Measurements from ENCODE around the gene VSIG4. TPM values are rescaled to one million over a fixed set of nuclear protein-coding genes. Genes with fewer than 3 reads are reported as not detected.

VSIG4 gene
- total and polyA plus RNA-seq, 2 donors from 2014 or later, result 15.9 to 80.0 TPM

DNA sequence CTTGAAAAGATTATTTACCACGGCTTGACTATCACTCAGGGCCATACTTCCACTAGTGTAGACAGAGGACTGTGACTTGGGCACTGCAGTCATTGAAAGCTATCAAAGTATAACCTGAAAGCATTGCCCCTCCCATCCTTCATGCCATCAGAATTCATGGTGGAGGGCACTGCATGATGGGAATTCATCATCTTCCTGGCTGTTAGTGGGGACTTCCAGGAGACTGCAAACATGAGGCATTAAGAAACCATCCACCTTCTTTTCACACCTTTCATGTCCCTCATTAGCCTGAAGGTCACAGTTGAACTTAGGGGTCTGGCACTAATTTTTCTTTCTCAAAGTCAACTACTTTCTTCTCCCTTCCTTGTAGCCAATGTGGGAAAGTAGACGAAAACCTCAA, 25.8 kb downstream of the VSIG4 start:
- no peaks in the 10 kb centered on the region for H3K4me1 ChIP-seq (ENCODE audit: control insufficient read depth in 2 of 3, insufficient read depth in 2 of 3, low read depth in 1 of 3, low read length in 3 of 3)
- no peak for DNase-seq
- H3K27ac ChIP-seq (ENCODE audit: low read depth in 2 of 2, low read length in 2 of 2), result no peak overlapping the region
- no peaks in the 10 kb centered on the region for H3K9me3 ChIP-seq (ENCODE audit: control insufficient read depth in 2 of 3, insufficient read depth in 1 of 3, low read length in 3 of 3)
- H3K27me3 ChIP-seq (ENCODE audit: control insufficient read depth, insufficient read depth, low read length), result no peaks in the 10 kb centered on the region
- H3K36me3 ChIP-seq (ENCODE audit: control insufficient read depth in 2 of 3, insufficient read depth in 3 of 3, low read length in 3 of 3), result no peaks in the 10 kb centered on the region
- H3K9ac ChIP-seq (ENCODE audit: low read length in 3 of 3), result no peak overlapping the region
- TF ChIP-seq, protein P1, sequence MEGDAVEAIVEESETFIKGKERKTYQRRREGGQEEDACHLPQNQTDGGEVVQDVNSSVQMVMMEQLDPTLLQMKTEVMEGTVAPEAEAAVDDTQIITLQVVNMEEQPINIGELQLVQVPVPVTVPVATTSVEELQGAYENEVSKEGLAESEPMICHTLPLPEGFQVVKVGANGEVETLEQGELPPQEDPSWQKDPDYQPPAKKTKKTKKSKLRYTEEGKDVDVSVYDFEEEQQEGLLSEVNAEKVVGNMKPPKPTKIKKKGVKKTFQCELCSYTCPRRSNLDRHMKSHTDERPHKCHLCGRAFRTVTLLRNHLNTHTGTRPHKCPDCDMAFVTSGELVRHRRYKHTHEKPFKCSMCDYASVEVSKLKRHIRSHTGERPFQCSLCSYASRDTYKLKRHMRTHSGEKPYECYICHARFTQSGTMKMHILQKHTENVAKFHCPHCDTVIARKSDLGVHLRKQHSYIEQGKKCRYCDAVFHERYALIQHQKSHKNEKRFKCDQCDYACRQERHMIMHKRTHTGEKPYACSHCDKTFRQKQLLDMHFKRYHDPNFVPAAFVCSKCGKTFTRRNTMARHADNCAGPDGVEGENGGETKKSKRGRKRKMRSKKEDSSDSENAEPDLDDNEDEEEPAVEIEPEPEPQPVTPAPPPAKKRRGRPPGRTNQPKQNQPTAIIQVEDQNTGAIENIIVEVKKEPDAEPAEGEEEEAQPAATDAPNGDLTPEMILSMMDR (IDR thresholded peaks at IDR 0.05; ENCODE audit: borderline replicate concordance, extremely low read depth, insufficient read depth), result no peak
- no peak for FAIRE-seq
- no peak overlapping the region for H3K4me3 ChIP-seq (ENCODE audit: low read length in 3 of 3)
- intact Hi-C loops (cut with DNase I), result no loop called here

DNA sequence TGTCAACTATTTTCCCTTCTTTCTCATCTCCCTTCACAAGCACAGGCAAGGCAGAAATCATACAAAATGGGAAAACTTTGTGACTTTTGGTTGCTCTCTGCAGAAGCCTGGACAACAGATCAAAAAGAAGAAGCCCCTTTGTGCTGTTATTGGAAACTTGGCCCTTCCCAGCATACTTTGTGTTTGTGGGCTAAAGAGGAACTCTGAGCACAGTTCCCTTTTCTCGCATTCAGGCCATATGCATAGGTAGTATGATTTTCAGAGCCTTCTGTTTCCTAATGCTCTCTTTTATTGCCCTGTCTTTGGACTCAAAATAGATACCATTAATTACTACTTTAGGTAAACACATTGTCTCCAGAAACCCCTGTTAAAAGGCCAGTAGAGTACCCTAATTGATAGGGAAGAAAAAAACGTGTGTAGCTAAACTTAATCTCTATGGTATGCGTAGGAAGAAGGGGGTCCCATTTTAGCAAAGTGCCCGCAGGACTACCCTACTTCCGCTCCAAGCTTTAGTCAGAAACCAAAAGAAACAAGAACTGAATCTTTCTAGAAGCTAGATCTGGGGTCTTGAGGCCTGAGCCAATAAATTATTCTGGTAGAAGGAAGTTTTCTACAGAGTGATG, 26.6 kb downstream of the VSIG4 start:
- intact Hi-C loops (cut with DNase I), result no loop called here
- DNase-seq (no peak), FAIRE-seq (no peak)
- Histone ChIP-seq H3K27ac (ENCODE audit: low read depth in 2 of 2, low read length in 2 of 2) (no peak overlapping the region), H3K36me3 (ENCODE audit: control insufficient read depth in 2 of 3, insufficient read depth in 3 of 3, low read length in 3 of 3) (no peaks in the 10 kb centered on the region), H3K9ac (ENCODE audit: low read length in 3 of 3) (no peak overlapping the region), H3K4me3 (ENCODE audit: low read length in 3 of 3) (no peak overlapping the region), H3K9me3 (ENCODE audit: control insufficient read depth in 2 of 3, insufficient read depth in 1 of 3, low read length in 3 of 3) (no peaks in the 10 kb centered on the region), H3K4me1 (ENCODE audit: control insufficient read depth in 2 of 3, insufficient read depth in 2 of 3, low read depth in 1 of 3, low read length in 3 of 3) (no peaks in the 10 kb centered on the region), H3K27me3 (ENCODE audit: control insufficient read depth, insufficient read depth, low read length) (no peaks in the 10 kb centered on the region)
- TF ChIP-seq, protein P1 (IDR thresholded peaks at IDR 0.05; ENCODE audit: borderline replicate concordance, extremely low read depth, insufficient read depth), result no peak

DNA sequence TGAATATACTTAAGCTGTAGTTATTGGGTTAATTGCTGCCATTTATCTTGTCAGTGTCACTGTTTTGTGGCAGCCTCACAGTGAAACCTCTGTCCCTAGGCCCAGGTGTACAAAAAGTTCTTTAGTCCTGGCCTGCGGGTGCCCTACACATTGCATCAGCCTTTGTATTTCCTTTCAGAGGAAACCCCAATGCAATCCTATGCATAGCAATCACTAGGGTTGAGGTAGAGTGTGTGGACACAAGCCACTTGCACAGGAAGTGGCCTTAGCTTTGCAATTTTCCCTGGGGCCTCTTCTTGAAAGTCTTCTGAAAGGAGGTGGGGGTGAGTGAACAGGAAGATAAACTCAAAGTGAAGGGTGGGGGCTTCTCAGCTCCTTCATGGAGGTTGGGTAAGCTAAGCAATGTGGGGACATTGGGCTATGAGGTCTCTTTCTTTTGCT, 27.8 kb downstream of the VSIG4 start:
- no peaks in the 10 kb centered on the region for H3K27me3 ChIP-seq (ENCODE audit: control insufficient read depth, insufficient read depth, low read length)
- no peak overlapping the region for H3K27ac ChIP-seq (ENCODE audit: low read depth in 2 of 2, low read length in 2 of 2)
- no peaks in the 10 kb centered on the region for H3K36me3 ChIP-seq (ENCODE audit: control insufficient read depth in 2 of 3, insufficient read depth in 3 of 3, low read length in 3 of 3)
- no peak for FAIRE-seq
- TF ChIP-seq, protein P1 (IDR thresholded peaks at IDR 0.05; ENCODE audit: borderline replicate concordance, extremely low read depth, insufficient read depth), result no peak
- intact Hi-C loops (cut with DNase I), result no loop called here
- H3K9me3 ChIP-seq (ENCODE audit: control insufficient read depth in 2 of 3, insufficient read depth in 1 of 3, low read length in 3 of 3), result no peaks in the 10 kb centered on the region
- no peak overlapping the region for H3K4me3 ChIP-seq (ENCODE audit: low read length in 3 of 3)
- H3K9ac ChIP-seq (ENCODE audit: low read length in 3 of 3), result no peak overlapping the region
- no peaks in the 10 kb centered on the region for H3K4me1 ChIP-seq (ENCODE audit: control insufficient read depth in 2 of 3, insufficient read depth in 2 of 3, low read depth in 1 of 3, low read length in 3 of 3)
- no peak for DNase-seq
